Hypothalamus (tissue), 51 donors: ENCODE data around the gene IL26.
"Not testable (repeated sequence)": the region's sequence is repeated elsewhere in the genome, so short reads cannot be mapped to it uniquely, and the experiment has no call there.

Experiments used
- DNase-seq, 51 donors: peaks; one replicate each; lab custom pipeline; 2025; lab: John Stamatoyannopoulos, UW

Gene IL26

DNA sequence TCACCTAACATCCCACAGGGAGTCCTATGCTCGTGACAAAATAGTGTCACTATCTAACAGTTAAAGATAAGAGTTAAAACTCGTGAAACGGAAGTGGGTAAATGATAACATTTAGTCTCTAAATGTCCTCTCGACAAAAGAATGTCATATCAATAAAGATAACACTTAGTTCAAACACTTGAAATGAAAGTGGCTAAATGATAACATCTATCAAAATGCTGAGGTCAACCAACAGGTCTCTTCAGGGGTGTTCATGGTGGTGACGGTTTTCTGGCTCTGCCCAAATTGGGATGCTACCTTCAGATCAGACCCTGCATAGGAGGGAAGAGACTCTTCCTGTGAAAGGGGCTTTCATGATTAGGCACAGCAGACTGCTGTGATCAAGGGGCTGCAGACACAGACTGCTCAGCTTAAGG lies 22.1 kb downstream of the IL26 start:
- DNase-seq: no peak

DNA sequence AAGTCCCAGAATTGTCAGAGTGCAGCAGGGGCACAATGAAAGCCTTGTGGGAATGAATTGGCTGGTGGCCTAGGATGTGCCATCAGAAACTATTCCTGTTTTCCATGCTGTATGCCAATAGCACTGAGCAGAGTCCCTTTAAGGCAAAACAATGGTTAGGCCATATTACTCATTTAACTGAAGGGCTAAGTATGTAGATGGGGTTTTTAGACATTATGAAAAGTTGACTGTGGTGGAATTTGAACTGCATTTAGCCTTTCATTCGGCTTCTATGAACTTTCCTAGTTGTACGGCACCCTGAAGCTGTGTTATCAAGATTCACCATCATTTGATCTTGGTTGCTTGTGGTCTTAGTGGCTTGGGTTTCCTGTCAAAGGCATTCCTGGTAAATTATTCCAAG lies 24.8 kb downstream of the IL26 start:
- no peak for DNase-seq

DNA sequence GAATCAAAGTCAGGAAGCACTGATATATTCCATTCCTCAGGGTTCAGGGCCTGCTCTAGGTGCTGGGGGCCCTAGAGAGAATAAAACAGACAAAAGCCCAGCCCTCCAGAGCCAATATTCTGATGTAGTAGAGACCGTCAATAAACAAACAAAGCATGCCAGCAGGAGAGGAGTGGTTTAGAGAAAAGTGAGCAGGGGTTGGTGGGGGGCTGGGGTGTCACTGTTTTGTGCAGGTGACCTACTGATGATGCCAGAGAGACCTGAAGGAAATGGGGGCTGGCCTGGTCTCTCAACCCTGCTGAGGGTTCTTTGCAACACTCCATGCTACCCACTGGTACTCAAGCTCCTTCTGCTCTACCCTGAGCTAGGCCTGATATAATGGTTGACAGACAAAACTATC lies 26.5 kb downstream of the IL26 start:
- no peak for DNase-seq

DNA sequence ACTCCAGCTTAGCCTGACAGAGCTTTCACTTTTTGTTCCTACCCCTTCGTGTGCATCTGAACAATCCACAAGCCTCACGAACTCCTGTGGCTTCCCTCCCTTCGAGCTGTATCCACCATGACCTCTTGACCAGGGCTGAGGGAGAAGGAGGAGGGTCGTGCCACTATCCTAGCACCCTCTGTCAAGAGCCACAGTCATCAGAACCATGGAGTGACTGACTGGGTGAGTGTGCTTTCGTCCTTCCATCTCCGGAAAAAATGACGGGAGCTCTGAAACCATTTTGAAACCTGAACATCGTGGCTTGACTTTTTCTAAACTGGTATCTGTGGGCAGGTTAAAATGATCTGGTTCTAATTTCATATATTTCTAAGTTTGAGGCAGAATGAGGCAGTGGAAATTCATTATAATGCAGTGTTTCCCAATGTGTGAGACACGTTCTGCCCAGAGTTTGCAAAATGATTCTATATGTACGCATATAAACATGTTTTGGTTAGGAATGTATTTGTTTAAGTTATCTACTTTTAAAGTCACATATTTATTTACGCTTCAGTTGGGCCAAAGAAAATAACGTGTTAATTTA lies 27.0 kb downstream of the IL26 start:
- no peak for DNase-seq

DNA sequence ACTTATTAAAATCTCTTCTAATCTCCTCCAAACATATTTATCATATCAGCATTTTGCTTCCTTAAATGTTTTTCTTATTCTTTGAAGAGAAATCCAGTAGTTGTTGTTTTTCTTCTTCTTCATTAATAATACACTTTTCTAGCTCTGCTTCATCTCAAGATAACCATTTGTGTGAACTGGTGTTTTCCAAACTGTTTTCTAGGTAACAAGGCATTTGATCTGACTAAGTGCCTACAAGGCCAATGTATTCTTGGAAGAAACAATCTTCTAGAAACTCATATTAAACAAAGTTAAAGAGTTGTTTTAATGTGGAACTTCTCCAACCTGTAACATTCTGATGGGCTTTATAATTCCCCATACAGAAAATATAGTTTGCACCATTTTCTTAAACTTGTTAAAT lies 35.3 kb downstream of the IL26 start:
- no peak for DNase-seq

DNA sequence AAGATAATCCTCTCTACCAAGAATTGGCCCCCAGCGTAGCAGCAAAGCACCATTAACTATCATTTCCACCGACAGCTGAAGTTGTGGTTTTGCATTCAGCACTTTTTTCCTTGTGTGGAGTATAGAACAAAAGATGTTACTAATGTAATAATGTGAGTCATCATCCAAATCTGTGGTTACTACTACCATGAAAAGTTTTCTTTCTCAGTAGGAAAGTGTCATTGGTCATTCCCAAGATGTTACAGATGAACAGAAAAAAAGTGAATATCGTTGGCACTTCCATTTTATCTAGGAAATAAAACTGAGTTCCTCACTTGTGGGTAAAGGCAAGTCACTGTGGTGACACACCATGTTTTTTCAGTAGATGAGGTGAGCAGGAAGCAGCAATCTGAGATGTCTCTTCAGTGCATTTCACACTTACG lies 35.8 kb downstream of the IL26 start:
- DNase-seq: no peak

DNA sequence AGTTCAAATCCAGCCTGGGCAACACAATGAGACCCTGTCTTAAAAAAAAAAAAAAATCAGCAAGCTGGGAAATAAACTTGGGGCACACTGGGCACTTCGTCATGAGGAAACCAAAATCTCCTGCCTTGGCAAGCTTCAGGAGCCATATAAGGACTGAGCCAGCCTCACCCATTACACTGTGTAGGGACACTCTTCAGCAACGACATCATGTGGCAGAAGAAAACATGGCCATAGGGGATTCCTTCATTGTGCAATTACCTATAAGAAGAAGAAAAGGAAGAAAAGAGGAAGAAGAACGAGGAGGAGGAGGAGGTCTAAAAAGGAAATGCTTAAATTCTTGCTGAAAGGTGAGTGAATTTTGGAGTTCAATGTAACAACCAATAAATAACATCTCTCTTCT lies 40.0 kb downstream of the IL26 start:
- DNase-seq: no peak

DNA sequence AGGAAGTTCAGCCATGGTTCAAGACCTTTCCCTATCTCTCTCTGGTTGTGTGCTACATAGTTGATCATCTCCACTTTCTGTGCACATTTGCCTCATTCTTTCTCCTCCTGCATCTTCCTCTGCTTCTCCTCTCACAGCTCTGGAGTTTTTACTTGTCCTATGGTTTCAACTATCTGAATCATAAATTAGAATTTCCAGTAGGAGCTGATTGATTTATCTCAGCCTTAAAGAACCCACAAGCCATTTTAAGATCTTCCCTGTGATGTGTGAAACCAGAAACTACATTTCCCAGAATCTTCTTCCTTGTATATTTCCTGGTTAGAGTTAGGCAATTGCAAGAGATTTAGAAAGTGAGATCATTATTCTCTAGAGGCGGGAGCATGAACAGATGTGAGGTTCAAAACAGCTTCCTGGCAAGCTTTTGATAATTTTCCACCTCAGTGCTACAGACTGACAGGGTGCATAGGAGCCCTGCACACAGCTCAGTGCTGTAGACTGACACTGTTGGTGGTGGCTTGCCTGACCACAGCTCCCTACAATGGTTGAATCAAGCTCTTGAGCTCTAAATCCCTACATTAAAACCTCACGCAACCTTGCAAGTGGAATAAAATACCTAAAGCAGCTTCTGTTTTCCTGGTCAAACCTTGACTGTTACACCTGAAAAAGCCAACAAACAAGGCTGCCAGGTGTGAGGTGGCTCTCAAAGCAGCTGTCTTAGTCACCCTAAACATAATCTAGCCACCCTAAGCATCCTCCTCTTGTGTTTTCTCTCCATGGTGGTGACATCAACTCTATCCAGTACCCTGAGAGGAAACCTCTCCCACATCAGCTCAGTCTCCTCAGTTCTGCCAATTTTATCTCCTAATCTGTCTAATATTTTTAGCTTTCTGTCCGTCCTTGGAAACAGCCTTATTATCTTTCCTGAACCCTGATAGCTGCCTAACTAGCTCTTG lies 44.5 kb downstream of the IL26 start:
- no peak for DNase-seq

DNA sequence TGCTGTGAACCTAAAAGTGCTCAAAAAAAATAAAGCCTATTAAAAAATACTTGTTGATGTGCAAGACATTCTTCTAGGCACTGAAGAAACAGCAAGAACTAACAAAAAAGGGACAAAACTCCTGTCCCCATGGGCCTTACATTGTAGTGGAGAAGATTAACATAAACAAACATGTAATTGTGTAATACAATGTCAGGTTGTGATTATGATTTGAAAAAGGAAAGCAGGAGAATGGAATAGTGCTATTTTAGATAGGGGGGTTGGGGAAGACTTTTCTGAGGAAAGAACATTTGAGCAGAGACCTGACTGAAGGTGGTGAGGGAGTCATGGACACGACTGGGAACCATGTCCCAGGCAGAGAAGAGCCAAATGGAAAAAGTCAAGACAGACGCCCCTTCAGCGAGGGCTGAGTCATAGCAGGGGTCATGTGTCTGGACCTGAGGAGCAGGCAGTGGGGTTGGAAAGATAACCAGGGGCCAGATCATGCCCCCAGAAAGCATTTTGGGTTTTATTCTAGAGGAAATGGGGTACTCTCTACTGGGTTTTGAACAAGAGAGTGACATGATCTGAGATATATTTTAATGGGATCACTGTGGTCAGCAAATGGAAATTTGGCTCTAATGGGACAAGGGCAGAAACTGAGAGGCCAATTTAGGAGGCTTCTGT lies 46.7 kb downstream of the IL26 start:
- DNase-seq: no peak

DNA sequence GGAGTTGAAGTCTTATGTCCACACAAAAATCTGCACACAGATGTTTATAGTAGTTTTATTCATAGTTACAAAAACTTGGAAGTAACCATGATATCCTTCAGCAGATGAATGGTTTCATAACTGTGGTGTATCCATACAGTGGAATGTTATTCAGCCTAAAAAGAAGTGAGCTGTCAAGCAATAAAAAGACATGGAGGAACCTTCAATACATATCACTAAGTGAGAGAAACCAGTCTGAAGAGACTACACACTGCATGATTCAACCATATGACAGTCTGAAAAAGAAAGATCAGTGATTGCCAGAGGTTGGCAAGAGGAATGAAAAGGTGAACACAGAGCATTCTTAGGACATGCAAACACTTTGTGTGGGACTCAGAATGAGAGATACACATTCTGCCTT lies 47.4 kb downstream of the IL26 start:
- DNase-seq: no peak

DNA sequence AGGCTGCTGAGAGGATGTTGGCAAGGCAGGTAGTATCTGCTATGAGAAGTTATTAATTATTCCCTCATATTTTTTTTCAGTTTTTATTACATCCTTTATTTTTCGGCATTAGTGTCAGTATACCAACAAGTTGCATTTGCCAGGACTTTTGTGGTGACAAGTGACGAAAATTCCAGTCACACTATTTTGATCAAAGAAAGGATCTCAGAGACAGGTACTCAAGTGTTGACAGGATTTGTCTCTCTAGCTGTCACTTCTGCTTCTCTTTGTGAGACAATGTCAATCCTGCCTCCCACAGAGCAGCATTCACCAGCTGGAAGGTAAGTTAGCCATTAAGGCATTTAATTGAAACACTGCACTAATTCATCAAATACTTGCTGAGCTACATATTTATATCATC lies 48.0 kb downstream of the IL26 start:
- no peak for DNase-seq

DNA sequence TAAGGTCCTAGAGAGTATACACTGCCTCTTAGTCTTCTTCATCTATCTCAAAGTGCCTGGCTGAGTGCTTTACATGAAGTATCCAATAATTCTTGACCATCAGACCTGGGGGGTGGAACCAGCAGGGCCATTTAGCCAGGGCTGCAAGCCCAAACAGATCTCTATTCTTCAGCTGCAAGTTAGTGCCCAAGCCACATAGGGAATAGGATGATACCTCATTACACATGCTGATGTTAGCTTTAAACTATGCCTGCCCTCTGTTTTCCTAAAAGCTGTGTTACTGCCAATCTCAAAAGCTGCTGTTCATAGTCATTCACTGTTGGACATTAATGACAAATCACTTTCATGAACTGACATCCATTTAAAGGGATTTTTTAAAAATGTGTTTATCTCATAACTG lies 49.4 kb downstream of the IL26 start:
- DNase-seq: no peak

DNA sequence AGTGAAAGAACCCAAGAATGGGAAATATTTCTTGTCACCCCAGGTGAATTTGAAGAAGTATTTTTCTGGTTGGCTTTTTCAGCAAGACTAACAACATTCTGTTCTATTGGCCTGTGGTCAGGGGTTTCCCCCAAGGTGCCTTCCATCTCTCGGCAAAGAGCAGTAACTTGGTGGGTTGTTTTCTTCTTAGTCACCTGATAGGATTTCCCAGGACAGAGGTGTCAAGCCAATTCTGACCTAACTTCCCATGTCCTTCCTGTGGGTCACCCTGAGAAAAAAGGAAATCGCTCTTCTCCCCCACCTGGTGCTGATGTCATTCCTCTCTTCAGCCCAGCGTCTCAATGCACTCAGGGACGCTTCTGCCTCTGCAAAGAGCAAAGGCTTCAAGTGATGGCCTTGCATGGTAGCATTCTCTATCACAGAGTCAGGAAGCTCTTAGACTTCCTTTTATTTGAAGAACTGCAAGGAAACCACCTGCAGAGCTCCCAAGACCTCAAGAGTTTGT lies 50.0 kb downstream of the IL26 start:
- DNase-seq: no peak

DNA sequence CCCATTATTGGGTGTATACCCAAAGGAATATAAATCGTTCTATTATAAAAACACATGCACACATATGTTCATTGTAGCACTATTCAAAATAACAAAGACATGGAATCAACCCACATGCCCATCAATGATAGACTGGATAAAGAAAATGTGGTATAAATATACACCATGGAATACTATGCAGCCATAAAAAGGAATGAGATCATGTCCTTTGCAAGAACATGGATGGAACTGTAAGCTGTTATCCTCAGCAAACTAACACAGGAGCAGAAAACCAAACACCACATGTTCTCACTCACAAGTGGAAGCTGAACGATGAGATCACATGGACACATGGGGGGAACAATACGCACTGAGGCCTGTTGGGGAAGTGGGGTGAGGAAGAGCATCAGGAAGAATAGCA lies 50.8 kb downstream of the IL26 start:
- not testable (repeated sequence) for DNase-seq

DNA sequence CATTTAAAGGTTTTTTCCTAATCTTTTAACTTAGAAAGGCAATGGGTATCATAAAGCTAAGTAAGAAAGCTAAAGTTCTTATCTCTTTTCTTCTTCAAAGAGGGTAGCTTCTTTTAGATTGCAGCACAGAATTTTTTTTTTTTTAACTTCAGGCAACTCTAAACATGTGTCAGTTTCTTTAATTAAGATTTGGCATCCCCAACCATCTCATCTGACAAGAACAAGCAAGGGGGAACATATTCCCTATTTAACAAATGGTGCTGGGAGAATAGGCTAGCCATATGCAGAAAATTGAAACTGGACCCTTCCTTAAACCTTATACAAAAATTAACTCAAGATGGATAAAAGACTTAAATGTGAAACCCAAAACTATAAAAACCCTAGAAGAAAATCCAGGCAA lies 51.8 kb downstream of the IL26 start:
- no peak for DNase-seq

DNA sequence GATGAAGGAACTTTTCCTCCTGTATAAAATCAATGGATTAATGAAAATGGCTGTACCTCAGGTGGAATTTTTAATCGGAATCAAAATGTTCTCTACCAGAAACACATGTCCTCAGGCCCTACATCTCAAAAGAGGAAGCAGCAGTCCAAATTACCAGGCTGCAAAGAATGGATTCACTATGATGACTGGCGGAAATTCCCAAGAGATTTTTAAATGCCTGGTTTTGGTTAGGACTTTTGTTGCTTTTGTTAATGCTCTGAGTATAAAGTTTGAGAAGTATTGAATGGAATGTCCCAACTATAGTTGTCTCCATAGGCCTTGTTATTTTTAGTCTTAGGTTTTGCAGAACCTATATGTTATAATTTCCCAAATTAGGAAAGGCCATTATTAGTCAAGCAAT lies 54.9 kb downstream of the IL26 start:
- DNase-seq: no peak

DNA sequence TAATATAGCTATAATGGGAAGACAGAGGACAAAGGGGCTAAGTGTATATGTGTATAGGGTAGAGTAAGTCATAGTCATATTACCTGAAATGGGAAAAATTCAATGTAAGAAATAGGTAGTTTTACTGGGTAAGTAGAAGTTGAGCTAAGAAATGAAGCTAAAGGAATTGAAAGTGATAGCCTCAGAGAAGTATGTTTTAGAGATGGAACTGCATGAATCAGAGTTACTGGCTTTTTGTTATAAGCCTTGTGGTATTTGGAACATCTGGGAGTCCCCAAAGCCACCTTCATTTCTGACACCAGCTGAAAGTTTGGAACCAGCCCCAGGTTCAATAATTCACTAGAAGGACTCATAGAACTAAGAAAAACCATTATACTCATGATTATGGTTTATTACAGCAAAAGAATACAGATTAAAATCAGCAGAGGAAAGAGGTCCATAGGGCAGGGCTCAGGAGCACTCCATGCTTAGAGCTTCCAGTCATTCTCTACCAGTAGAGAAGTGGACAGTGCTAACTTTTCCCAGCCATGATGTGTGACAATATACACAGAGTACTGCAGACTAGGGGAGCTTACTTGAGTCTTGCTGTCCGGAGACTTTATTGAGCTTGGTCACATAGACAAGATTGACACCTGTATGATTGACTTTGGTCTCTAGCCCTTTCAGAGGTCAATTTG lies 56.3 kb downstream of the IL26 start:
- no peak for DNase-seq

DNA sequence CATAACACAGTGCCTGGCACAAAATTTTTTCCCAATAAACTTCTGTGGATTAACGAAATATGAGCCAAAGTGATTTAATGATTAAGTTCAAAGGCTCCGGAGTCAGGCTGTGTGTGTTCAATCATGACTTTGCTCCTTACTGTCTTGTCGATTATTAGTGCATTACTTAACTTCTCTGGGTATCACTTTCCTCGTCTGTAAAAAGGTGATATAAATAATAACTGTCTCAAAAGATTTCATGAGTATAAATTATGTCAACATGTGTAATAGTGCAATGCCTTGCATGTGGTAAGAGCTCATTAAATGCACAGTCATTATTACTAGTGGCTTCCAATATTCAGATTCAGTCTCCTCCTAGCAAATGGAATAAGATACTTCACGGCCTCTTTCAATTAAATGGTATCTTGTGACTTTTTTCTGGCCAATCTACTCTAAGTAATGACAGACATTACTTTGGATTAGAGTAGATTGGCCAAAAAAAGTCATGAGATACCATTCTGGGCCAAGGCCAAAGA lies 59.2 kb downstream of the IL26 start:
- no peak for DNase-seq

DNA sequence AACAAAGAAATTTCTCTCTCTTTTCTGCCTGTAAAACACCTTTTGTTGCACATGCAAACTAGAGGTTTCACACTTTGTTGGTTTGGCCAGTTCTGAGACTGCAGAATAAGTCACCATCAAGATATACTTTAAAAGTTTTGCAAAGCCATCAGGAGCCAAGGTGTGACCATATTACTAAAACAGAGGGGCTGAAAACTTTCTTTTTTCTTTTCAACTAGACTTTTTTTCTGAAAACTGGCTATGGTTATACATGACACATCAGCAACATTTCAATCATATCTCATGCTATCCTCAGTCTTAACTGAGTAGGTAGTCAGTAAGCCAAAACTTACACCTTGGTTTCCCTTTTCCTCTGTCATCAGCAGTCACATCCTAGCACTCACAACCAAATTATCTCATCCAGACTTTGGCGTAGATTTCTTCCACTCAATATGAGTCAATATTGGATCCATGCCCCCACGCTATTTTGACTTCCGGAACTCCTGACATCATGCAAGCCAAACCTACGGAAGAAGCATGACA lies 62.0 kb downstream of the IL26 start:
- DNase-seq: no peak

DNA sequence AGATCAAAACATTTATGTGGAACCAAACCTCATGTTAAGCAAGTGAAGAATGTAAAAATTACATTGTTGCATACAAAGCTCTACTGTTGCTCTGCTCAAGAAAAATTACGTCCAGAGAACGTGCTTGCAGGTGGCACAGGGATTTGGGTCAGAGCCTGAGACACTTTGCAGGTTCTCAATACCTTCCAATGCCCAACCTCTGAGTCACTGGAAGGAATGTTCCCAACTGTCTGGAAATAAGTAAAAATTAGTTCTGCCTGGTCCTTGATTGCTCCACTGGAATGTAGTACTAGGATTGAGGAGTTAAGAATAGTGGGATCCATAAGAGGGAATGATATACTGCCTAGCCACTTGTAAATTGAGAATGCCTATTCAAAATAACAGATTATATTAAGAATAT lies 63.2 kb downstream of the IL26 start:
- no peak for DNase-seq
